ENCODE data around the gene OSER1.

OSER1 gene

GRCh38 chr20:44223721-44224120 is 13.2 kb upstream of the OSER1 start:
- DNase-seq: no peak

- DNase-seq: no peak
Measured at GRCh38 chr20:44222633-44223368, 12.2 kb upstream of the OSER1 start.

- no peak for DNase-seq
Measured at GRCh38 chr20:44222027-44222426, 11.5 kb upstream of the OSER1 start.

GRCh38 chr20:44221368-44221954 is 10.9 kb upstream of the OSER1 start:
- no peak for DNase-seq

- DNase-seq: no peak
Measured at GRCh38 chr20:44219791-44220190, 9.2 kb upstream of the OSER1 start.

GRCh38 chr20:44219170-44219730 is 8.7 kb upstream of the OSER1 start:
- no peak for DNase-seq

- DNase-seq: no peak
Measured at GRCh38 chr20:44218446-44218845, 7.9 kb upstream of the OSER1 start.

GRCh38 chr20:44217342-44218092 is 6.9 kb upstream of the OSER1 start:
- peak; percentile 60 for DNase-seq

GRCh38 chr20:44215125-44215524 is 4.6 kb upstream of the OSER1 start:
- peak; percentile 48 for DNase-seq

- no peak for DNase-seq
Measured at GRCh38 chr20:44212792-44213191, 2.2 kb upstream of the OSER1 start.

- DNase-seq: peak; percentile 41
Measured at GRCh38 chr20:44211177-44212039, 837 bp upstream of the OSER1 start.

GRCh38 chr20:44209686-44210405 is 725 bp downstream of the OSER1 start:
- no peak for DNase-seq

GRCh38 chr20:44208770-44209169 is 1.8 kb downstream of the OSER1 start:
- DNase-seq: no peak

- no peak for DNase-seq
Measured at GRCh38 chr20:44208165-44208564, 2.4 kb downstream of the OSER1 start.

- no peak for DNase-seq
Measured at GRCh38 chr20:44207126-44207723, 3.3 kb downstream of the OSER1 start.

- DNase-seq: peak; percentile 11
Measured at GRCh38 chr20:44206132-44206531, 4.4 kb downstream of the OSER1 start.

- DNase-seq: no peak
Measured at GRCh38 chr20:44204832-44205215, 5.7 kb downstream of the OSER1 start.

GRCh38 chr20:44204156-44204831 is 6.3 kb downstream of the OSER1 start:
- no peak for DNase-seq

GRCh38 chr20:44203161-44203560 is 7.4 kb downstream of the OSER1 start:
- no peak for DNase-seq

- no peak for DNase-seq
Measured at GRCh38 chr20:44200983-44201382, 9.6 kb downstream of the OSER1 start.

- no peak for DNase-seq
Measured at GRCh38 chr20:44200371-44200770, 10.2 kb downstream of the OSER1 start.

All from NCI-H1092 treated with DMSO at 0.1 percent for 48 hours (cell line).